OCI-M1 (cell line): Measurements from ENCODE around the gene TIMM23B.
"Not testable (repeated sequence)": the region's sequence is repeated elsewhere in the genome, so short reads cannot be mapped to it uniquely, and the experiment has no call there.

Source experiments
- DNase-seq: peaks from one replicate; lab custom pipeline; 2025; lab: John Stamatoyannopoulos, UW

Gene TIMM23B, protein sequence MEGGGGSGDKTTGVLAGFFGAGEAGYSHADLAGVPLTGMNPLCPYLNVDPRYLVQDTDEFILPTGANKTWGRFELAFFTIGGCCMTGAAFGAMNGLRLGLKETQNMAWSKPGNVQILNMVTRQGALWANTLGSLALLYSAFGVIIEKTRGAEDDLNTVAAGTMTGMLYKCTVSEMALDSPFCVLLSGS

DNA sequence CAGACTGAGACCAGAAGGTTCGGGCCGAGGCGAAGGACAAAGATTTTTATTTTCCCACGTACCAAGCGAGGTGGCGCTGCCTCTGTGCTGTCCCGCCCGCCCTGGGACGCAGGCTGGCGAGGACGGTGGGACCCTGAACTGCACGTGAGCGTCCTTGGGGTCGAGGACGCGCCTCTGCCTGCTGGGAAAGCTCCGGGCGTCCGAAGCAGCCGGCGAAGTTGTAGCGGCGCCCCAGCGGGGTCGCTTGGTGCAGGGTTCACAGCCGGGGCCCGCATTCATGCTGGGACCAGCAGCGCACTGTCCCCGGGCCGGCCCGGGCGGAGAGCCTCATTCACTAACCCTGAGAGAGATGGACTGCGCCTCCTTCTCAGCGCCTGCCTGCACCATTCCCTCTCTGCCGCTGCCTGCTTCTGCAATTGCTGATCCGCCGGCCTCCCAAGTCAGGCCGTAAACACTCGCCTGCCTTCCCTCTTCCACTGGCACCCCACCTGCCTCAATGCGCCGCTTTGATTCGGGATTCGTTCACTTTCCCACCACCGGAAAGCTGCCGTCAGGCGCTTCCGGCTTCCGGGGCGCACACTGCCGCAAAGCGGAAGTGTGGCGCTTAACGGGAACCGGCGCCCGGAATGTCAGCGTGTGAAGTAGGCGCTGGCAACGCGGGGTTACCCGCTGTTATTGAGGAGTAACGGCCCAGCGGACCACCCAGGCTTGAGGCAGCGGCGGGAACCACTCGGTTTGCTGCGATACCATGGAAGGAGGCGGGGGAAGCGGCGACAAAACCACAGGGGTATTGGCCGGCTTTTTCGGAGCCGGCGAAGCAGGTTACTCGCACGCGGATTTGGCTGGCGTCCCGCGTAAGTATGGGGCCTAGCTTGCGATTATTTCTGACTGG, at the start of gene TIMM23B, which contains the start of gene PARG:
Gene TIMM23B, plus strand, starts transcription at position 607 of the 892 bp plus-strand sequence. Its CDS starts 142 bp downstream, at position 749.
Gene PARG, minus strand, starts transcription at position 581 of the 892 bp plus-strand sequence. Its CDS starts 302 bp downstream, at position 279.
- DNase-seq: peak; percentile 91

DNA sequence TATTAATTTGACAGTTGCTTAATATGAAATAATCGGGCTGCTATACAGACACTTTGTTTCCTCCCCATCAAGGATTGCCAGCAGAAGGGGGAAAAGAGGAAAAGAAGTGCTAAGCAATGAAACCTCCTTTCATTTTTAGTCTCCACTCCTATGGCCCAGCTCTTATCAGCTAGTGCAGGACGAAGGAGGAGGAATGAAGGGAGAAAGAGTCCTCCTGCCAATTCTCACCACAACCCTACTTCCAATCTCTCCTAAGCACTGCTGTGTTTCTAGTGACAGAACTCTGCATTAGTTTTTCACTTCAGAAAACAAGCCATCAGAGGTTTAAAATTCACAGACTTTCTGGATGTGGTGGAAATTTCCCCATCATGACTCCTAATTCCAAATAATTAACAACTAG, 41.9 kb upstream of the TIMM23B start:
- not testable (repeated sequence) for DNase-seq

DNA sequence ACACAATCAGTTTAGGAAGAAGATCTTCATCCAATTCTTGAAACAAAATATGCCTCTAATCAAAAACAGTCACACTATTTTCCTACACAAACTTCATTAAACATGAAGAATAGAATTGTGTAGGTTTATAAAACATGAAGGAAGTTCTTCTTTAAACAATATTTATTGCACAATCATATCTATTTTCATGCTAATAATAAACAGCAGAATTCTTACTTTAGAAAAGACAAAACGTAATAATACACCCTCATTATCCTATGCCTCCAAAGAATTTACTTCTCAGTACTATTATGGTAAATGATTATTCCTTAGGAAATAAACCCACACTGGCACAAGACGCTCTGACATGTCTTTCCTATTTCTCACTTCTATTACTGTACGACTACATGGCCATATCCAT, 41.4 kb upstream of the TIMM23B start:
- DNase-seq: not testable (repeated sequence)

DNA sequence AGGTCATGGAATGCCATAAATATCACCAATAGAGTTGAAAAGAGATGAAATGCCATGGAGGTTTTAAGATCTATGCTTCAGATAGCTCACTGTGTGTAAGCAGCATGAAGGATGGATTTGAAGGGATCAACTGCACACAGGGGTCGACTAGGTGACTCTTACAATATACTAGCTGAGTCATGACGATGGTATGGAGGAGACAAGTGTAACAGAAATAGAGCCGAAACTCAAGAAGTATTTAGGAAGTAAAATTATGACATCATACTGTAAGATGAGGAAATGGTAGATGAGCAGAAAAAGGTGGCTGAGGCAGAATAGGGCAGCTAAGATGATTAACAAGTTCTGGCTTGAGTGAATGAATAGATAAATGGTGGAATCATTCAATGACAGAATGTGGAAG, 38.0 kb upstream of the TIMM23B start:
- DNase-seq: not testable (repeated sequence)

DNA sequence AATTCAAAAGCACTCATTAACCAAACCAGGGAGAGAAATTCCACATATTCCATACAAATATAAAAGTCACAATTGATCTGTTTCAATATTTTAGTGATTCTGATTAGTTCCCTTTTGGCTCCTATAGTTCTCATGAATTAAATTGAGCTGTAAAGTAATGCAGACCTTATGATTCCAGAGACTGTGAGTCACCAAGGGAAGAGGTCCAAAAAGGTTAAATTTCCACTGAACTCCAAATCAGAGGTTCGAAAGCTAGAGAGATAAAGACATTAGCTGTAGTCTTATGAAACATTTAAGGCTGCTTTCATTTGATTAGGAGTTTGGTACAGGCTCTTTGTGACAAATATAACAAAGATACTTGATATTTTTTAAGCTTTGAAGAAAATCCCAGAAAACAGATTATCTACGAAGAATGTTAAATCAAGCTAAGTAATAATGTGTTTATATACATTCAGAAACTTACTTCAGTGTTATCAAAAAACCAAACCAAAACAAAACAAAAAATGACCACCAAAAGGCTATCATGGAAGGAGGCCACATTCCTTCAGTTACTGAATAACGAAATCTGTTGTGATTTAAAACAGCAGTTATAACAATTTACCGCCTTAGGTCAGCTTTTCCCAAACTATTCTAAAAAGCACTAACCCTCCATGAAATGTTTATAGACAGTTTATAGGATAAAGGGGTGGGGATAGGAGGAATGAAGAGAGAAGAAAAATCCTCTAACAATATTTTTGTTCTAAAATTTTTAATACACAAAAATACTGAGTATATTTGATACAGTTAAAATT, 33.4 kb upstream of the TIMM23B start:
- not testable (repeated sequence) for DNase-seq

DNA sequence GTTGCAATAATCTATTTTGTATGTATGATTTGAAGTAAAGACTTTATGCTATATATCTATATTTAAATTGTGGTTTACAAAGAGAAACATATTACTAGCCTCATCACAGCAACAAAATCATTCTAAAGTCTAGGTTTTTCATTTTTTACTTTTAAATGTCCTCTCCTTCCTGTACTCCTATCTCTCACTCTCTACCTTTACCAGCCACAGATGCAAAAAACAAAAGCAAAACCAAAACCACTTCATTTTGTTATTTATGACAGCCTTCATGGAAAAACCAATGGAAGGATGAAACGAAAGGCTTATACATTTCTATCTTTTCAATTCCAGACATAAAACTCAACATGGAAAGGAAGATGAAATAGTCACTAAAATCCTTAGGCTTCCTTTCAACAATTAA, 31.6 kb upstream of the TIMM23B start:
- not testable (repeated sequence) for DNase-seq

DNA sequence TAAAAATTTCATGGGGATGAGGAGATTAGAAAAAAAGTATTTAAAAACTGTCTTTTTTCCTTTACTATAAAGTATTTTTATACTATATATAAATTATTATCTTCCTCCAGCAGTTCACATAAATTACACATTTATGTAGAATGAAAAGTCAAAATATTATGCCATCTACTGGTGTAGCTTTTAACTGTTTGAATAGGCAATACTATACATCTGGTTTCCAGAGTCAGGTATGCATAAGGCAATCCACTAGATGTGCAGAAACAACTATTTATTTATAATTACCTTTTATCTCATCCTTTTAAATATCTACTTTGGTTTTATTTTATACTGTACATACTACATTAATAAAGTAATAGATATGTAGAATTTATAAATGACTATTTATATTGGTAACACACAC, 25.4 kb upstream of the TIMM23B start:
- DNase-seq: not testable (repeated sequence)

DNA sequence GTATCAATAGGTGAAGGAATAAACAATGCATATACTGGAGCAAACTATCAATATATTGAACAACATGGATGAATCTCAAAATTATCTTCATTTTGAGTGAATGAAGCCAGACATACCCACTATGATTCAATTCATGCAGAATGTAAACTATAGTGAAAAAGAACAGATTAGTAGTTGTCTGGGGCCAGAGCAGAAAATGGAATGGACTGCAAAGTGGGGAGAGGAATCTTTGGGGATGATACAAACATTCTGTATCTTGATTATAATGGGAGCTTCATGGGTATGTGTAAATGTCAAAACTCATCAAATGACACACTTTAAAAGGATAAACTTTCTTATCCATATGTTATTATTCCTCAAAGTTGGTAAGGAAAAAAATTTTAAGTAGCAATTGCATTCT, 23.9 kb upstream of the TIMM23B start:
- not testable (repeated sequence) for DNase-seq

DNA sequence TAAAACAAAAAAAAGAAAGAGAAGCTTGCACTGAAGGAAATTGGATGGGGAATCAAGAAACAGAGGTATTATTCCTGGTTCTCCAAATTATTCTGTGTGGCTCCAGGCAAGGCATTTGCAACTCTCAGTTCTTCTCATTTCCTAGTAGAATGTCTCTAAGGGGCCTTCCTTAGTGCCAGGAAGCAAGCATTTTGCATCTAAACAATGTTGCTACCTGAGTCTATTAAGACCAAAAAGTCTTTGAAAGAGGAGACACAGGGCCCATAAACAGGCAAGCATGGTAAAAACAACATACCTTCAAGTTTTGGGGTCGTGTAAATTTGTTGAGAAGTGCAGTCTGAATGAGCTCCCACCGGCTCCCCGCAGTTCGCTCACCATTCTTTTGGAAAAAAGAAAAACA, 19.8 kb upstream of the TIMM23B start:
- not testable (repeated sequence) for DNase-seq

DNA sequence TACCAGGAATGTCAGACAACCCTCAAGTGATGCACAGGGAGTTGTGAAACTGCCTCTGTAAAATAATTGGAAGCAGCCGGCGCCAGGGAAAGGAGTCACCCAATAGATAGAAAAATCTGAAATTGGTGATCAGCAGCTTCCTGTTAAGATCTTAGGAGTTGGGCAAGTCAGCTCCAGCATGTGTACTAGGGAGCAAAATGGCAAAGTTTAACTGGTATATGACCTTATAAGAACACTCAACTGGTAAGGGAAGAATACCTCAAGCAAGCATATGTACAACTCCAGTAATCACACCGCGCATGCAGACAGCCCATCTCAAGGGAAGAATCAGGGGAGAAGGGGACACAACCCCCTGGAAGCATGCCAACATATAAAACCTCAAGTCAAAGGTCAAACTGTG, 18.3 kb upstream of the TIMM23B start:
- not testable (repeated sequence) for DNase-seq

DNA sequence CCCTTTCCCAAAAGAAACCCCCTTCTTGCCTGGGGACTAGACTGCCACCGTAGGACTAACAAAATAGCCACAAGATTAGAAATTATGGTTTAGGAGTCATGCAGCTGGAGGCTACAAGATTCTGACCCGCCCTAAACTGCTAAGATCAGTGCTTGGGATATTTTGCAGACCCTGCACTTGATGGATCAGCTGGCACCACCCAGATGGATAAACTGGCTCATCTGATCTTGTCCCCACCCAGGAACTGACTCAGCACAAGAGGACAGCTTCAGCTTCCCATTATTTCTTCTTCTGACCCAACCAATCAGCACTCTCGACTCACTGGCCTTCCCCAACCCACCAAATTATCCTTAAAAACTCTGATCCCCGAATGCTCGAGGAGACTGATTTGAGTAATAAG, 10.6 kb upstream of the TIMM23B start:
- DNase-seq: not testable (repeated sequence)

DNA sequence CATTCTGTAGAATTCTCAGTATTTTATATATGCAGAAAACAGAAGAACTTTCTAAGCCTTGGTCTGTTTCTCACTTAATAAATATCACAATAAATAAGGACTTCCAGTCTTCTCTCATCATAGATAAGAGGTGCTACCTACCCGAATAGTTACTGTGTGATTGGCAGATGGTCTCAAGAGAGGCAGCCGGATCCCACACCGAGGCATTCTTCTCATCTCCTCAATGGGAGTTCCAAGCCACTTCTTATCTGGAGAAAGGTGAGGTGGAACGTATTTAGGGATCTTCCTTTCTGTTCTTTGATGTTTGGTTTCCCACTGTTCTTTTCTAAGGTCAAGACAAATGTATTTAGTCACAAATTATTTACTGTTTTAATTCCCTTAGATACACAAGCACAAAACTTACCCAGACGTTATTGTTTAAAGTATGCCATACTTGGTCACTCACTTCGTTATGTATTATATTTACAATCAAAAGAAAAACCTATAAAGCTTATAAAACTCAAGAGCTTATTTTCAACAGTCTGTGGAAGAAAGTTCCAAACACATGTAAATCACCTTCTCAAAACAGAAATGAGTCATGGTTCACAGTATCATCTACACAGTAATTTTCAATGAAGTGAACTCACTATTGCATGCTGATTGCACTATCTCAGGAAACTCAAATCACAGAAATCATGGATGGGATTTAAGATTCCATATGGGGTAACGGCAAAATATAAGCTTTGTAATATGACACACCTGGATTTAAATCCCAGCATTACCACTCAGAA, 9.7 kb upstream of the TIMM23B start:
- DNase-seq: not testable (repeated sequence)

DNA sequence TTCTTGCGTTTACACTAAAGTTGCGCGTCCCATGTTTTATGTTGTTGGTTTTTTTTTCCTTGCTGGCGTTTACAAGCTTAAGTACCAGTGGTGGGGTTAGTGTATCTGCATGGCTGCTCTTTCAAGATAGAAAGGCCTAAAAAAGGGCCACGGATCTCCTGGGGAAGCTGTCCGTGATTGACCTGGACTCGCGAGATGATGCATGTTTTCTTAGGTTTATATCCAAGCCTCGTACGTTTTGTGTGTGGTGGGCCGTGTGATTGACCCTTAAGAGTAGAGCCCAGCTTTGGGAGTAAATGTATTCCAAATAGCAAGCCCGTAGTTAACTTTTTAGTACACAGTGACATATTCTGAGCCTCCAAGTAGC, 469 bp downstream of the TIMM23B start:
- peak; percentile 39 for DNase-seq

DNA sequence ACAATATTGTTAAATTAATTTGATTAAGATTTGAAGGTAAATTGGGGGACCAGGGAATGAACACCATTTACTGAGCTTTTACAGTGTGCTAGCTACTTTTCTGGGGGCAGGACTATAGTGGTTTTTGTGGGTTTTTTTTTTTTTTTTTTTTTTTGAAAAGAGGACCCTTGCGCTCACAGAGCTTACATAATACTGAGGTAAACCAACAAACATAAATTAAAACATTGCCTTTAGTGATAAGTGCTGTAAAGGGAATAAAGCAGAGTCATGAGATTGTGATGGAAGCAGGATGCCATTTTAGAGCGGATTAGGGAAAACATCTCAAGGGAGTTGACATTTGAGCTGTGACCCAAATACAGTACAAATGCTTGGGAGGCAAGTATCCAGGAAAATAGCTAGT, 1.8 kb downstream of the TIMM23B start:
- peak; percentile 2 for DNase-seq

DNA sequence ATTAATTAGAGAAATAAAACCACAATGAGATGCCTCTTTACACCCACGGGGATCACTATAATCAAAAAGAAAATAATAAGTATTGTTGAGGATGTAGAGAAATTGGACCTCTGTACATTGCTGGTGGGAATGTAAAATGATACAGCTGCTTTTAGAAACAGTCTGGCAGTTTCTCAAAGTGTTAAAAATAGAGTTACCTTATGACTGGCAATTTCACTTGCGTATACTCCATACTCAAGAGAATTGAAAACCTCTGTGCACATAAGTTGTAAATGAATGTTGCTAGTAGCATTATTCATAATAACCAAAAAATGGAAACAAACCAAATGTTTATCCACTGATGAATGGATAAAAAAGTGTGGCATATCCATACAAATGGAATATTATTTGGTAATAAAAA, 6.3 kb downstream of the TIMM23B start:
- not testable (repeated sequence) for DNase-seq

DNA sequence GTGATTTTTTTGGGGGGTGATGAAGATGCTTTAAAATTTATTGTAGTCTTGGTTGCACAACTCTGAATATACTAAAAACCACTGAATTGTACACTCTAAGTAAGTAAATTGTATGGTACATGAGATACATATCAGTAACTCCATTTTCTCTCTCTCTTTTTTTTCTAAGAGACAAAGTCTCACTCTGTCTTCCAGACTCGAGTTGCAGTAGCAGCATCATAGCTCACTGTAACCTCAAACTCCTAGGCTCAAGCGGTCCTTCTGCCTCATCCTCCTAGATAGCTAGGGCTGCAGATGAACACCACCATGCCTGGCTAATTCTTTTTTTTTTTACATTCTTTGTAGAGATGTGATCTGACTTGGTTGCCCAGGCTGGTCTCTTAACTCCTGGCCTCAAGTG, 6.9 kb downstream of the TIMM23B start:
- not testable (repeated sequence) for DNase-seq

DNA sequence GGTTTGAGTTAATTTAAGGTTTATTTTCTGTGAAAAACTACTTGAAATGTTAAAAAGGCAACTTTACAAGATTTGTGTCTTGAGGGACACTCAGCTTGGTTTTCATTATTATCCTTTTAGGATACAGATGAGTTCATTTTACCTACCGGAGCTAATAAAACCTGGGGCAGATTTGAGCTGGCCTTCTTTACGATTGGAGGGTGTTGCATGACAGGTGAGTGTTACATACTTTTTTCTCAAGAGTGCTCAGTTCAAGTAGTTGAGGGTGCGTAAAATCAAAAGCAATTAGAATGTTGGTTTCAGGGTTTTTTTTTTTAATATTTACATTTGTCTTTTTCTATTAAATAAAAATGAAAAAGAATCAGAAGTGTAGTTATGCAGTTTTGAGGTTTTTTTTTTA, 10.2 kb downstream of the TIMM23B start:
- not testable (repeated sequence) for DNase-seq

DNA sequence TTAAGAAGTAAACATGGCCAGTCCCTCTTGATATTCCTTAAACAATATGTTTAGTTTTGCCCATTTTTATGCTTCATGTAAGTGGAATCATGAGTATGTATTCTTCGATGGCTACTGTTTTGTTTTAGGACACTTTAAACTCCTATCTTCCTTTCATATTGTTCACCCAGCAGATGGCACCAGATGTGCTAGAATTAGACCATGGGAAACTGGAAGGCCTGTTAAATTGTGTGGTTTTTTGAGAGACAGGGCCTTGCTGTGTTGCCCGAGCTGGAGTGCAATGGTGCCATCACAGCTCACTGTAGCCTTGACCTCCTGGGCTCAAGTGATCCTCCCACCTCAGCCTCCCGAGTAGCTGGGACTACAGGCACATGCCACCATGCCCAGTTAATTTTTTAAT, 11.3 kb downstream of the TIMM23B start:
- peak; percentile 8 for DNase-seq

DNA sequence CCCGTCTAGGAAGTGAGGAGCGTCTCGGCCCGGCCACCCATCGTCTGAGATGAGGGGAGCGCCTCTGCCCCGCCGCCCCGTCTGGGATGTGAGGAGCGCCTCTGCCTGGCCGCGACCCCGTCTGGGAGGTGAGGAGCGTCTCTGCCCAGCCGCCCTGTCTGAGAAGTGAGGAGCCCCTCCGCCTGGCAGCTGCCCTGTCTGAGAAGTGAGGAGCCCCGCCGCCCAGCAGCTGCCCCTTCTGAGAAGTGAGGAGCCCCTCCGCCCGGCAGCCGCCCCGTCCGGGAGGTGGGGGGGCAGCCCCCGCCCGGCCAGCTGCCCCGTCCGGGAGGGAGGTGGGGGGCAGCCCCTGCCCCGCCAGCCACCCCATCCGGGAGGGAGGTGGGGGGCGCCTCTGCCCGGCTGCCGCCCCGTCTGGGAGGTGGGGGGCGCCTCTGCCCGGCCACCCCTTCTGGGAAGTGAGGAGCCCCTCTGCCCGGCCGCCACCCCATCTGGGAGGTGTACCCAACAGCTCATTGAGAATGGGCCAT, 28.5 kb downstream of the TIMM23B start:
- not testable (repeated sequence) for DNase-seq

DNA sequence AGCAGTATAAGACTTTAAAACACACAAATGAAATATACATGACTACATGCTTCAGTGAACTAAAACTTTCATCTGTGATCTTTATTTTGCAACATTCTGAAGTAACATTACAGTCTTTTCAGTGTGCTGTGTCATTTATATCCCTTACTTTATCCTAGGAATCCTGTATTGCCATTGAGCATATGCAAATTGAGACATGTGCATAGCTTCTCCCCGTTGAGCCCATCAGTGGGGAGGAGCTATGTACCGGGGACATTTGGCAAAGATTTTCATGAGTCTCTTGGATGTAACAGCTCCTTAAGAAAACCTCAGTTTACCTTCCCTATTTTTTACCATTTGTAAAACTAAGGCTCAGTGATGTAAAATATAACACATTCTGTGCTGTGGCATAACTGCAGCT, 29.6 kb downstream of the TIMM23B start:
- not testable (repeated sequence) for DNase-seq

DNA sequence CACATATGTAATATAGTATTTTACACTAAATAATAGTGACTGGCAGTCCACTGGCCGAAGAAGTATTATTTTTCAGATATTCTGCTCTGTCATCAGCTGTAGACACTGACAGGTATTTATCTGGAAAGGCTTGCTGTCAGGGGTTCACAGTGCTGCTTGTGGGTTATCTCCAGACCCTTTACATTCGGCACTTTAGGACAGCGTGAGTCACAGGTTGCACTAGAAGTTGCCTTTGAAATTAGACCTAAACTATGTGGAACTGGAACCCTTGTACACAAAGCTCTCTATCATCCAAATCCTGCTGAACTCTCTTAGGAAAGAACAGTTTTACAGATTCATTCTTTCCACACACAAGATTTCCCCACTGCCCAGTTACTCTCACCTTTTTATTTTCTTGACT, 30.2 kb downstream of the TIMM23B start:
- not testable (repeated sequence) for DNase-seq
